Measurements from ENCODE around the gene CYP24A1.

DNA sequence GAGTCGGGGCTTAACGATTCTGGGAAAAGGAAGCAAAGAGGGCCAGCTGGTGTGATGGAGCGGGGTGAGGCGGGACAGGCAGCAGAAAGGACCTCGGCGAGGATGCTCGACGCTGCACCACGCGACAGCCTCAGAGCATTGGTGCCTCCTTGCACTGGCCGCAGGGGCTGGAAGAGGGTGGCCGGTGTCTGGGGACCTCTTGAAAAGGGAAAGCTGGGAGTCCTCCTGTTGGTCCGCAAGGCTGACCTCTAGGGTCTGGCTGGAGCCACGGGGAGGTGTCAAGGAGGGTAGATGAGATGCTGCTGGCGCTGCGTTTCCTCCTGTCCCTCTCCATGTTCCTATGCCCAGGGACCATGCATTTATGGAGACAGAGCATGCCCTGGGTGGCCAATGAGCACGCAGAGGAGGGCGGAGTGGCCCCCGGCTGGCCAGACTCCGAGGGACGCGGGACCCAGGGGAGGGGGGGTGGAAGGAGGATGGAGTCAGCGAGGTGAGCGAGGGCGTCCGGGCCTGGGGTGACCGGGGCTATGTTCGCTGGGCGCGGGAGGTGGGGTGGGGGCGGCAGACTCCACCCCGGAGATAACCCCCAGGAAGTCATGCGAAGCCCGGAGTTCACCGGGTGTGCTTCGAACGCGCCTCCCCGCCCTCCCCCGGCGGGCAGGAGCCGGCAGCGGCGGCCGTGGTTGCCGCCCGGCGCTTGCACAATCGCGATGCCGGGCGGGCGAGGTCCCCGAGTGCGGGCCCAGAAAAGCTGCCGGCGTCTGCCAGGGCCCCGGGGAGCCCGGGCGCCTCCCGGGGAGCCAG, at the start of gene CYP24A1:
- TF ChIP-seq, protein P1, sequence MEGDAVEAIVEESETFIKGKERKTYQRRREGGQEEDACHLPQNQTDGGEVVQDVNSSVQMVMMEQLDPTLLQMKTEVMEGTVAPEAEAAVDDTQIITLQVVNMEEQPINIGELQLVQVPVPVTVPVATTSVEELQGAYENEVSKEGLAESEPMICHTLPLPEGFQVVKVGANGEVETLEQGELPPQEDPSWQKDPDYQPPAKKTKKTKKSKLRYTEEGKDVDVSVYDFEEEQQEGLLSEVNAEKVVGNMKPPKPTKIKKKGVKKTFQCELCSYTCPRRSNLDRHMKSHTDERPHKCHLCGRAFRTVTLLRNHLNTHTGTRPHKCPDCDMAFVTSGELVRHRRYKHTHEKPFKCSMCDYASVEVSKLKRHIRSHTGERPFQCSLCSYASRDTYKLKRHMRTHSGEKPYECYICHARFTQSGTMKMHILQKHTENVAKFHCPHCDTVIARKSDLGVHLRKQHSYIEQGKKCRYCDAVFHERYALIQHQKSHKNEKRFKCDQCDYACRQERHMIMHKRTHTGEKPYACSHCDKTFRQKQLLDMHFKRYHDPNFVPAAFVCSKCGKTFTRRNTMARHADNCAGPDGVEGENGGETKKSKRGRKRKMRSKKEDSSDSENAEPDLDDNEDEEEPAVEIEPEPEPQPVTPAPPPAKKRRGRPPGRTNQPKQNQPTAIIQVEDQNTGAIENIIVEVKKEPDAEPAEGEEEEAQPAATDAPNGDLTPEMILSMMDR (IDR thresholded peaks at IDR 0.05; ENCODE audit: extremely low read depth in 1 of 2, insufficient read depth in 1 of 2, low read depth in 1 of 2, low read length in 2 of 2) = no peak
- TF ChIP-seq POLR2A (IDR thresholded peaks at IDR 0.05; ENCODE audit: low read depth, low read length) (no peak), POLR2AphosphoS5 (IDR thresholded peaks at IDR 0.05; ENCODE audit: insufficient read depth, low read depth, low read length) (no peak), FOS (IDR thresholded peaks at IDR 0.05; ENCODE audit: borderline replicate concordance, insufficient read depth, low read length) (no peak), GATA2 (IDR thresholded peaks at IDR 0.05; ENCODE audit: insufficient read depth, insufficient read length, low read depth, low read length) (no peak)
- TF ChIP-seq, protein P2, sequence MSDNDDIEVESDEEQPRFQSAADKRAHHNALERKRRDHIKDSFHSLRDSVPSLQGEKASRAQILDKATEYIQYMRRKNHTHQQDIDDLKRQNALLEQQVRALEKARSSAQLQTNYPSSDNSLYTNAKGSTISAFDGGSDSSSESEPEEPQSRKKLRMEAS (IDR thresholded peaks at IDR 0.05; ENCODE audit: insufficient read depth, insufficient read length) = no peak
